RWPE2 (cell line): Measurements from ENCODE around the gene PBX1.

Experiments
- ATAC-seq: fragments of 200-7000 bp; cut with Tn5 transposase; 3 replicates; pipeline ENCODE4 v1.9.1; 2021; ENCODE audit warnings: low read depth
- DNase-seq: peaks from one replicate; pipeline ENCODE4 v3.0.0-alpha.2; 2020; ENCODE audit warnings: low spot score
- H3K27ac ChIP-seq: fragments of 450-650 bp; 2 replicates; pipeline ENCODE4 v1.5.1; 2017; ENCODE audit warnings: mild to moderate bottlenecking; ENCODE audit not compliant: poor library complexity, severe bottlenecking
- H3K27me3 ChIP-seq: fragments of 250-450 bp; sonication (Bioruptor Pico); 2 replicates; pipeline ENCODE4 v1.5.1; 2021; ENCODE audit warnings: mild to moderate bottlenecking, moderate library complexity; ENCODE audit not compliant: insufficient read depth, poor library complexity, severe bottlenecking
- H3K36me3 ChIP-seq: fragments of 250-450 bp; sonication (Bioruptor Pico); 2 replicates; pipeline ENCODE4 v1.5.1; 2020; ENCODE audit warnings: low read depth, mild to moderate bottlenecking, moderate library complexity
- H3K4me1 ChIP-seq: fragments of 250-450 bp; sonication (Bioruptor Pico); 2 replicates; pipeline ENCODE4 v1.5.1; 2021; ENCODE audit warnings: mild to moderate bottlenecking, moderate library complexity; ENCODE audit not compliant: insufficient read depth, poor library complexity, severe bottlenecking
- H3K4me3 ChIP-seq: fragments of 250-450 bp; sonication (Bioruptor Pico); 2 replicates; pipeline ENCODE4 v1.5.1; 2021; ENCODE audit warnings: mild to moderate bottlenecking, moderate library complexity; ENCODE audit not compliant: severe bottlenecking
- H3K9me3 ChIP-seq: fragments of 250-450 bp; sonication (Bioruptor Pico); 2 replicates; pipeline ENCODE4 v1.5.1; 2021; ENCODE audit warnings: mild to moderate bottlenecking, moderate library complexity; ENCODE audit not compliant: severe bottlenecking
- CTCF ChIP-seq: fragments of 450-650 bp; IDR thresholded peaks from one replicate; pipeline ENCODE4 v1.5.1; 2017; ENCODE audit warnings: mild to moderate bottlenecking, moderate library complexity; ENCODE audit not compliant: poor library complexity, severe bottlenecking

Gene PBX1

GRCh38 chr1:164840936-164841335 lies 282.0 kb downstream of the PBX1 start:
- Histone ChIP-seq H3K9me3 (no peaks in the 10 kb centered on the region), H3K4me3 (no peak overlapping the region), H3K4me1 (no peaks in the 10 kb centered on the region), H3K27ac (no peak overlapping the region), H3K27me3 (no peaks in the 10 kb centered on the region), H3K36me3 (no peaks in the 10 kb centered on the region)
- DNase-seq (no peak), ATAC-seq (no peak)
- TF ChIP-seq CTCF: no peak

GRCh38 chr1:164841702-164842465 lies 282.9 kb downstream of the PBX1 start:
- no peak for ATAC-seq
- Histone ChIP-seq H3K36me3 (no peaks in the 10 kb centered on the region), H3K27me3 (no peaks in the 10 kb centered on the region), H3K27ac (no peak overlapping the region), H3K4me1 (no peaks in the 10 kb centered on the region), H3K4me3 (no peak overlapping the region), H3K9me3 (no peaks in the 10 kb centered on the region)
- DNase-seq: no peak
- TF ChIP-seq CTCF: no peak

- TF ChIP-seq CTCF: no peak
- no peaks in the 10 kb centered on the region for H3K9me3 ChIP-seq
- H3K27ac ChIP-seq: no peak overlapping the region
- H3K36me3 ChIP-seq: no peaks in the 10 kb centered on the region
- no peak overlapping the region for H3K4me3 ChIP-seq
- H3K27me3 ChIP-seq: no peaks in the 10 kb centered on the region
- ATAC-seq: no peak
- H3K4me1 ChIP-seq: no peaks in the 10 kb centered on the region
- no peak for DNase-seq
Measured at GRCh38 chr1:164842870-164843269, 283.9 kb downstream of the PBX1 start.

- H3K9me3 ChIP-seq: no peaks in the 10 kb centered on the region
- no peaks in the 10 kb centered on the region for H3K4me1 ChIP-seq
- ATAC-seq: no peak
- no peak for TF ChIP-seq CTCF
- H3K27me3 ChIP-seq: no peaks in the 10 kb centered on the region
- no peaks in the 10 kb centered on the region for H3K36me3 ChIP-seq
- H3K27ac ChIP-seq: no peak overlapping the region
- no peak for DNase-seq
- H3K4me3 ChIP-seq: no peak overlapping the region
Measured at GRCh38 chr1:164843743-164844500, 284.9 kb downstream of the PBX1 start.
